HepG2 (cell line): ENCODE data around the gene ANKRD29. TPM values are rescaled to one million over a fixed set of nuclear protein-coding genes. Genes with fewer than 3 reads are reported as not detected.

Source experiments
- HMG20B ChIP-seq: conservative IDR thresholded peaks from 2 replicates; pipeline ENCODE4 v1.6.1; 2016; ENCODE audit warnings: missing genetic modification reagents, missing compliant biosample characterization
- IKZF1 ChIP-seq: fragments of 450-650 bp; IDR thresholded peaks from 2 replicates; pipeline ENCODE4 v1.7.1; 2016
- KAT8 ChIP-seq: IDR thresholded peaks from 2 replicates; pipeline ENCODE4 v1.6.1; 2016; ENCODE audit warnings: missing genetic modification reagents, missing compliant biosample characterization
- SATB2 ChIP-seq: sonication (generic); formaldehyde crosslinking; IDR thresholded peaks from 2 replicates; pipeline ENCODE4 v1.5.0; 2020; ENCODE audit warnings: missing genetic modification reagents
- ZC3H4 ChIP-seq: sonication (generic); formaldehyde crosslinking; IDR thresholded peaks from 2 replicates; pipeline ENCODE4 v1.4.0; 2020; ENCODE audit warnings: missing genetic modification reagents, borderline replicate concordance
- ZIK1 ChIP-seq: sonication (generic); formaldehyde crosslinking; IDR thresholded peaks from 2 replicates; pipeline ENCODE4 v1.5.0; 2020; ENCODE audit warnings: mild to moderate bottlenecking, low read depth, missing genetic modification reagents, borderline replicate concordance
- ZNF234 ChIP-seq: sonication (generic); formaldehyde crosslinking; conservative IDR thresholded peaks from 2 replicates; pipeline ENCODE4 v1.5.1; 2020; ENCODE audit warnings: mild to moderate bottlenecking, missing genetic modification reagents
- ZNF326 ChIP-seq: sonication (generic); formaldehyde crosslinking; IDR thresholded peaks from 2 replicates; pipeline ENCODE4 v1.4.0; 2020; ENCODE audit warnings: missing genetic modification reagents, borderline replicate concordance
- ZNF350 ChIP-seq: sonication (generic); formaldehyde crosslinking; IDR thresholded peaks from 2 replicates; pipeline ENCODE4 v1.4.0; 2020; ENCODE audit warnings: mild to moderate bottlenecking, low read depth, missing genetic modification reagents, borderline replicate concordance
- ZNF780A ChIP-seq: sonication (generic); formaldehyde crosslinking; IDR thresholded peaks from 2 replicates; pipeline ENCODE4 v1.8.0; 2022; ENCODE audit warnings: mild to moderate bottlenecking, missing genetic modification reagents, moderate library complexity
- ZNF83 ChIP-seq: sonication (generic); formaldehyde crosslinking; IDR thresholded peaks from 2 replicates; pipeline ENCODE4 v1.4.0; 2020; ENCODE audit warnings: missing genetic modification reagents, mild to moderate bottlenecking, borderline replicate concordance
- ZSCAN20 ChIP-seq: sonication (generic); formaldehyde crosslinking; IDR thresholded peaks from 2 replicates; pipeline ENCODE4 v1.4.0; 2020; ENCODE audit warnings: missing genetic modification reagents, mild to moderate bottlenecking, borderline replicate concordance
- polyA plus RNA-seq, 8 experiments: library from polyadenylated mRNA; depleted of rRNA in 3 of 8; stranded (reverse) in 7 of 8; unstranded in 1 of 8; fragments of >200 nt; fragmentation: Illumina TruSeq in 4 of 8; extraction: Trizol in 4 of 8; gene quantifications; 2 replicates each; pipeline versions ENCODE4 v1.2.1 to v1.2.3, GENCODE V29; 2011 to 2016; ENCODE audit warnings: low read depth in 4 of 8, missing spikeins in 1 of 8, mixed read lengths in 1 of 8; ENCODE audit not compliant: insufficient read depth in 1 of 8
- total RNA-seq, 5 experiments: library from RNA; depleted of rRNA; stranded (reverse); fragments of >200 nt; fragmentation: Illumina TruSeq; extraction: Trizol; gene quantifications; 2 replicates each; pipeline ENCODE4 v1.2.3, GENCODE V29; 2016; ENCODE audit warnings: low read depth in 1 of 5
- TF ChIP-seq, protein P1 (sequence below): IDR thresholded peaks from 2 replicates; pipeline ENCODE4 v1.6.1; 2018; ENCODE audit warnings: missing genetic modification reagents
- TF ChIP-seq, protein P2 (sequence below): sonication (generic); formaldehyde crosslinking; IDR thresholded peaks from 2 replicates; pipeline ENCODE4 v1.5.1; 2020; ENCODE audit warnings: mild to moderate bottlenecking, moderate library complexity, missing genetic modification reagents
- TF ChIP-seq, protein P3 (sequence below): sonication (generic); formaldehyde crosslinking; IDR thresholded peaks from 2 replicates; pipeline ENCODE4 v1.5.1; 2020; ENCODE audit warnings: mild to moderate bottlenecking, missing genetic modification reagents, borderline replicate concordance
- TF ChIP-seq, protein P4 (sequence below): sonication (generic); formaldehyde crosslinking; IDR thresholded peaks from 2 replicates; pipeline ENCODE4 v1.5.0; 2020; ENCODE audit warnings: mild to moderate bottlenecking, missing genetic modification reagents

The ANKRD29 gene
- total and polyA plus RNA-seq, 2 of the 13 experiments (the other 11 are each of a cell fraction or from before 2014, with no cell fraction given), result not detected

DNA sequence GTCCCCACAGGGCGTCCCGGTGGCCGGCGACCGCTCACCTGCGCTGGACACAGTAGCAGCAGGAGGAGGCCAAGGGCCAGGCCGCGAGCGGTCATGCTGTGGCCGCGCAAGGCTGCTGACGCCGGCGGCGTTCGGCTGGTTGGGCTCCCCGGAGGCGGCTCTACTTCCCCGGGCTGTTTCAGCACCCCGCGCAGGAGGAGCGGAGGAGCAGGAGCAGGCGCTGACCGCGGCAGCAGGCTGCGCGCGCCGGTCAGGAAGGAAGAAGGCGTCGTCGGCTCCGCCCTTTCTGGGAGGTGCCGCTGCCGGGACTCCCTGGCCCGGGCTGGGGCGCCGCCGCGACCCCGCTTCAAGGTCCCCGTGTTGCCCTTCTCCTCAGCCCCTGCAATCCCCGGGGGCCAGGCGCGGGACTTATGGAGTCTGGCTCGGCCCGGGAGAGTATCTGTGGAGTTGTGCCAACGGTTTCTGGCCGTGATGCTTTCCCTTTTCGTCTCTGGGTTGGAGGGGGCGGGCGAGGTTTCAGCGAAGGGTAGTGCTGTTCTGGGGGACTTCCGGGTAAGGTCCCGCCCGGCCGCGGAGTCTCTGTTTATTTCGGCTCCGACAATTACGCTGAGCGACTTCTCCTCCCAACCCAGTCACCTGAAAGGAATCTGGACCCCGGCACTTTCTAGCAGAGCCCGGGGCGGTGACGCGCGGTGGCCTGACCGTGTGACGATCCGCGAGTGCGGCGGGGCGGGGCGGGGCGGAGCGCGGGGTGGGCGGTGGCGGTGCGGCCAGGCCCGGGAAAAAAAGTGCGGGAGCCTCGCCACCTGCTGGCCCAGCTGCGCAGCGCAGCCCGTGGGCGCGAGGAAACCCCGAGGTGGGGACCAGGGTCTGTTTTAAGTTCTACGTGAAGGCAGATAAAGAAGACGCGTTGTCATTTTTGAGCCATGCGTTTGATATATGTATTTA, 76.2 kb downstream of the ANKRD29 start, which contains the start of gene NPC1 (continued):
- TF ChIP-seq ZNF326 (CRISPR knock-in tag) (no peak), IKZF1 (no peak), KAT8 (CRISPR knock-in tag) (peak; percentile 77), SATB2 (CRISPR knock-in tag) (no peak), ZIK1 (no peak; the same call in 1 of the 2 replicates), ZSCAN20 (CRISPR knock-in tag) (peak; percentile 77; the same call in 1 of the 2 replicates), ZNF350 (CRISPR knock-in tag) (peak; percentile 89), ZNF83 (CRISPR knock-in tag) (0 out of 2 replicates have a peak, but pooled peaks have one; percentile 16), ZNF780A (CRISPR knock-in tag) (no peak), HMG20B (CRISPR knock-in tag) (no peak), ZC3H4 (peak; percentile 55; the same call in 1 of the 2 replicates), ZNF234 (no peak; the same call in 1 of the 2 replicates)
- TF ChIP-seq, protein P1, sequence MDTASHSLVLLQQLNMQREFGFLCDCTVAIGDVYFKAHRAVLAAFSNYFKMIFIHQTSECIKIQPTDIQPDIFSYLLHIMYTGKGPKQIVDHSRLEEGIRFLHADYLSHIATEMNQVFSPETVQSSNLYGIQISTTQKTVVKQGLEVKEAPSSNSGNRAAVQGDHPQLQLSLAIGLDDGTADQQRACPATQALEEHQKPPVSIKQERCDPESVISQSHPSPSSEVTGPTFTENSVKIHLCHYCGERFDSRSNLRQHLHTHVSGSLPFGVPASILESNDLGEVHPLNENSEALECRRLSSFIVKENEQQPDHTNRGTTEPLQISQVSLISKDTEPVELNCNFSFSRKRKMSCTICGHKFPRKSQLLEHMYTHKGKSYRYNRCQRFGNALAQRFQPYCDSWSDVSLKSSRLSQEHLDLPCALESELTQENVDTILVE (CRISPR knock-in tag), result peak; percentile 44; the same call in 1 of the 2 replicates
- TF ChIP-seq, protein P2, sequence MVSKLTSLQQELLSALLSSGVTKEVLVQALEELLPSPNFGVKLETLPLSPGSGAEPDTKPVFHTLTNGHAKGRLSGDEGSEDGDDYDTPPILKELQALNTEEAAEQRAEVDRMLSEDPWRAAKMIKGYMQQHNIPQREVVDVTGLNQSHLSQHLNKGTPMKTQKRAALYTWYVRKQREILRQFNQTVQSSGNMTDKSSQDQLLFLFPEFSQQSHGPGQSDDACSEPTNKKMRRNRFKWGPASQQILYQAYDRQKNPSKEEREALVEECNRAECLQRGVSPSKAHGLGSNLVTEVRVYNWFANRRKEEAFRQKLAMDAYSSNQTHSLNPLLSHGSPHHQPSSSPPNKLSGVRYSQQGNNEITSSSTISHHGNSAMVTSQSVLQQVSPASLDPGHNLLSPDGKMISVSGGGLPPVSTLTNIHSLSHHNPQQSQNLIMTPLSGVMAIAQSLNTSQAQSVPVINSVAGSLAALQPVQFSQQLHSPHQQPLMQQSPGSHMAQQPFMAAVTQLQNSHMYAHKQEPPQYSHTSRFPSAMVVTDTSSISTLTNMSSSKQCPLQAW (CRISPR knock-in tag), result peak; percentile 71; the same call in 1 of the 2 replicates
- TF ChIP-seq, protein P3, sequence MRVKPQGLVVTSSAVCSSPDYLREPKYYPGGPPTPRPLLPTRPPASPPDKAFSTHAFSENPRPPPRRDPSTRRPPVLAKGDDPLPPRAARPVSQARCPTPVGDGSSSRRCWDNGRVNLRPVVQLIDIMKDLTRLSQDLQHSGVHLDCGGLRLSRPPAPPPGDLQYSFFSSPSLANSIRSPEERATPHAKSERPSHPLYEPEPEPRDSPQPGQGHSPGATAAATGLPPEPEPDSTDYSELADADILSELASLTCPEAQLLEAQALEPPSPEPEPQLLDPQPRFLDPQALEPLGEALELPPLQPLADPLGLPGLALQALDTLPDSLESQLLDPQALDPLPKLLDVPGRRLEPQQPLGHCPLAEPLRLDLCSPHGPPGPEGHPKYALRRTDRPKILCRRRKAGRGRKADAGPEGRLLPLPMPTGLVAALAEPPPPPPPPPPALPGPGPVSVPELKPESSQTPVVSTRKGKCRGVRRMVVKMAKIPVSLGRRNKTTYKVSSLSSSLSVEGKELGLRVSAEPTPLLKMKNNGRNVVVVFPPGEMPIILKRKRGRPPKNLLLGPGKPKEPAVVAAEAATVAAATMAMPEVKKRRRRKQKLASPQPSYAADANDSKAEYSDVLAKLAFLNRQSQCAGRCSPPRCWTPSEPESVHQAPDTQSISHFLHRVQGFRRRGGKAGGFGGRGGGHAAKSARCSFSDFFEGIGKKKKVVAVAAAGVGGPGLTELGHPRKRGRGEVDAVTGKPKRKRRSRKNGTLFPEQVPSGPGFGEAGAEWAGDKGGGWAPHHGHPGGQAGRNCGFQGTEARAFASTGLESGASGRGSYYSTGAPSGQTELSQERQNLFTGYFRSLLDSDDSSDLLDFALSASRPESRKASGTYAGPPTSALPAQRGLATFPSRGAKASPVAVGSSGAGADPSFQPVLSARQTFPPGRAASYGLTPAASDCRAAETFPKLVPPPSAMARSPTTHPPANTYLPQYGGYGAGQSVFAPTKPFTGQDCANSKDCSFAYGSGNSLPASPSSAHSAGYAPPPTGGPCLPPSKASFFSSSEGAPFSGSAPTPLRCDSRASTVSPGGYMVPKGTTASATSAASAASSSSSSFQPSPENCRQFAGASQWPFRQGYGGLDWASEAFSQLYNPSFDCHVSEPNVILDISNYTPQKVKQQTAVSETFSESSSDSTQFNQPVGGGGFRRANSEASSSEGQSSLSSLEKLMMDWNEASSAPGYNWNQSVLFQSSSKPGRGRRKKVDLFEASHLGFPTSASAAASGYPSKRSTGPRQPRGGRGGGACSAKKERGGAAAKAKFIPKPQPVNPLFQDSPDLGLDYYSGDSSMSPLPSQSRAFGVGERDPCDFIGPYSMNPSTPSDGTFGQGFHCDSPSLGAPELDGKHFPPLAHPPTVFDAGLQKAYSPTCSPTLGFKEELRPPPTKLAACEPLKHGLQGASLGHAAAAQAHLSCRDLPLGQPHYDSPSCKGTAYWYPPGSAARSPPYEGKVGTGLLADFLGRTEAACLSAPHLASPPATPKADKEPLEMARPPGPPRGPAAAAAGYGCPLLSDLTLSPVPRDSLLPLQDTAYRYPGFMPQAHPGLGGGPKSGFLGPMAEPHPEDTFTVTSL (CRISPR knock-in tag), result no peak; the same call in 1 of the 2 replicates
- TF ChIP-seq, protein P4, sequence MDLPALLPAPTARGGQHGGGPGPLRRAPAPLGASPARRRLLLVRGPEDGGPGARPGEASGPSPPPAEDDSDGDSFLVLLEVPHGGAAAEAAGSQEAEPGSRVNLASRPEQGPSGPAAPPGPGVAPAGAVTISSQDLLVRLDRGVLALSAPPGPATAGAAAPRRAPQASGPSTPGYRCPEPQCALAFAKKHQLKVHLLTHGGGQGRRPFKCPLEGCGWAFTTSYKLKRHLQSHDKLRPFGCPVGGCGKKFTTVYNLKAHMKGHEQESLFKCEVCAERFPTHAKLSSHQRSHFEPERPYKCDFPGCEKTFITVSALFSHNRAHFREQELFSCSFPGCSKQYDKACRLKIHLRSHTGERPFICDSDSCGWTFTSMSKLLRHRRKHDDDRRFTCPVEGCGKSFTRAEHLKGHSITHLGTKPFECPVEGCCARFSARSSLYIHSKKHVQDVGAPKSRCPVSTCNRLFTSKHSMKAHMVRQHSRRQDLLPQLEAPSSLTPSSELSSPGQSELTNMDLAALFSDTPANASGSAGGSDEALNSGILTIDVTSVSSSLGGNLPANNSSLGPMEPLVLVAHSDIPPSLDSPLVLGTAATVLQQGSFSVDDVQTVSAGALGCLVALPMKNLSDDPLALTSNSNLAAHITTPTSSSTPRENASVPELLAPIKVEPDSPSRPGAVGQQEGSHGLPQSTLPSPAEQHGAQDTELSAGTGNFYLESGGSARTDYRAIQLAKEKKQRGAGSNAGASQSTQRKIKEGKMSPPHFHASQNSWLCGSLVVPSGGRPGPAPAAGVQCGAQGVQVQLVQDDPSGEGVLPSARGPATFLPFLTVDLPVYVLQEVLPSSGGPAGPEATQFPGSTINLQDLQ (CRISPR knock-in tag), result no peak
